K562 (cell line): ENCODE data around the gene STAT4. TPM values are rescaled to one million over a fixed set of nuclear protein-coding genes. Genes with fewer than 3 reads are reported as not detected.

ENCODE experiments used
- CBX5 ChIP-seq: IDR thresholded peaks from 2 replicates; pipeline ENCODE4 v1.6.1; 2014; ENCODE audit warnings: low read depth, borderline replicate concordance
- DEAF1 ChIP-seq: fragments of 450-650 bp; formaldehyde crosslinking; IDR thresholded peaks from 2 replicates; pipeline ENCODE4 v1.4.0; 2020; ENCODE audit warnings: mild to moderate bottlenecking, moderate library complexity
- ESRRA ChIP-seq: fragments of 450-650 bp; IDR thresholded peaks from 2 replicates; pipeline ENCODE4 v1.6.1; 2014; ENCODE audit warnings: low read depth, mild to moderate bottlenecking, moderate library complexity, borderline replicate concordance
- HLTF ChIP-seq: fragments of 450-650 bp; IDR thresholded peaks from 2 replicates; pipeline ENCODE4 v1.6.1; 2016
- KLF13 ChIP-seq: fragments of 450-650 bp; IDR thresholded peaks from 2 replicates; pipeline ENCODE4 v1.6.1; 2016; ENCODE audit warnings: missing genetic modification characterization, low read depth, mild to moderate bottlenecking, missing compliant biosample characterization, moderate library complexity, borderline replicate concordance
- MLLT1 ChIP-seq, 2 experiments: fragments of 450-650 bp; IDR thresholded peaks; 2 replicates each; pipeline ENCODE4 v1.6.1; 2016
- MTF1 ChIP-seq: fragments of 250-450 bp; sonication (Bioruptor Pico); IDR thresholded peaks from 2 replicates; pipeline ENCODE4 v1.9.0; 2021; ENCODE audit warnings: moderate library complexity, mild to moderate bottlenecking, inconsistent platforms, borderline replicate concordance
- NCOA2 ChIP-seq, 2 experiments: fragments of 450-650 bp; IDR thresholded peaks; 2 replicates each; pipeline ENCODE4 v1.6.1; 2018; ENCODE audit warnings: mild to moderate bottlenecking in 2 of 2, moderate library complexity in 1 of 2; ENCODE audit not compliant: partially characterized antibody in 2 of 2
- NFIX ChIP-seq: fragments of 250-450 bp; sonication (Bioruptor Pico); IDR thresholded peaks from 2 replicates; pipeline ENCODE4 v1.4.0; 2020; ENCODE audit warnings: low read depth, mild to moderate bottlenecking, moderate library complexity
- PATZ1 ChIP-seq: fragments of 250-450 bp; sonication (Bioruptor Pico); IDR thresholded peaks from 2 replicates; pipeline ENCODE4 v1.5.0; 2020; ENCODE audit warnings: mild to moderate bottlenecking, borderline replicate concordance
- PREB ChIP-seq: sonication (generic); formaldehyde crosslinking; IDR thresholded peaks from 2 replicates; pipeline ENCODE4 v1.8.1; 2023; ENCODE audit warnings: mild to moderate bottlenecking, missing genetic modification reagents
- SNIP1 ChIP-seq: fragments of 450-650 bp; IDR thresholded peaks from 2 replicates; pipeline ENCODE4 v1.7.1; 2017; ENCODE audit warnings: low read depth, mild to moderate bottlenecking
- STAT6 ChIP-seq: sonication (generic); formaldehyde crosslinking; IDR thresholded peaks from 2 replicates; pipeline ENCODE4 v1.8.1; 2023; ENCODE audit warnings: mild to moderate bottlenecking, missing genetic modification reagents
- TRIM24 ChIP-seq, 2 experiments: fragments of 450-650 bp; IDR thresholded peaks; 2 replicates each; pipeline ENCODE4 v1.6.1; 2016
- ZNF436 ChIP-seq: fragments of 250-450, 450-650 bp; sonication (Bioruptor Pico); formaldehyde crosslinking; IDR thresholded peaks from 2 replicates; pipeline ENCODE4 v1.7.0; 2020; ENCODE audit warnings: mild to moderate bottlenecking
- polyA plus RNA-seq, 8 experiments: library from polyadenylated mRNA; depleted of rRNA in 4 of 8; stranded (reverse) in 5 of 8; unstranded in 3 of 8; fragments of >200 nt; fragmentation: Nextera tagmentation in 2 of 8; fragmentation: Illumina TruSeq in 1 of 8; extraction: Ambion mirVana in 2 of 8; extraction: Trizol in 1 of 8; gene quantifications; 2 replicates each; pipeline versions ENCODE4 v1.2.1 to v1.2.3, GENCODE V29; 2011 to 2014; ENCODE audit warnings: inconsistent platforms in 1 of 8, missing spikeins in 1 of 8
- total RNA-seq, 7 experiments: library from RNA; depleted of rRNA in 6 of 7; stranded (reverse); fragments of >200 nt in 6 of 7; fragmentation: Illumina TruSeq in 2 of 7; extraction: Trizol in 2 of 7; gene quantifications; 2 replicates each; pipeline versions ENCODE4 v1.2.1 to v1.2.3, GENCODE V29; 2011 to 2021; ENCODE audit warnings: low replicate concordance in 1 of 7
- TF ChIP-seq, protein P1 (sequence below): sonication (generic); formaldehyde crosslinking; IDR thresholded peaks from 2 replicates; pipeline ENCODE4 v1.8.0; 2023; ENCODE audit warnings: mild to moderate bottlenecking, missing genetic modification reagents

Gene STAT4
- total and polyA plus RNA-seq, 9 of the 15 experiments (the other 6 are each of a cell fraction or from before 2014, with no cell fraction given) = 0.01 to 0.06 (median 0.03) TPM; not detected in 6

DNA sequence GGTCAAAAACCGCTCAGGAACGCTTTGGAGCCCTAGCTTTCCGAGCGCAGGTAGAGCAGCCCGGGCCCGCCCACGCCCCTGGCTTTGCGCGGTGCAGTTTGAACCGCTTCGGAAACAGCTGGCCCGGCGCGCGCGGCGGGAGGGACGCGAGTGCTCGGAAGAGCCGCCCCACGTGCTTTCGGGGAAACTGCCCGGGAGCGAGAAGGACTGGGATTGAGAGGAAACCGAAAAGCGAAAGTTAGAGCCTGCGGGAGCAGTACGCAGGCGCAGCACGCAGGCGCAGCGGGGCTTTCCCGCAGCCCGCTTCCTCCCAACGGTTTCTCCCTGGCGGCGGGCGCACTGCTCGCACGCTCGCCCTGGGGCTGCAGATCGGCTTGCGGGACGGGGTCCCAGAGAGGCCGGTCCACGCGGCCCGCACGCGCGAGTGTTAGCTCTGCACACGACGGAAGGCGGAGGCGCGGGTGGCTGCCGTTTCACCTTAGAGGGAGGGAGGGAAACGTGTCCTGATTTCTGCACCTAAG lies 130.5 kb downstream of the STAT4 start (continued):
- TF ChIP-seq PREB (CRISPR knock-in tag) = no peak
- TF ChIP-seq MLLT1 (IDR thresholded peaks at IDR 0.05) = no peak
- TF ChIP-seq SNIP1 = no peak
- no peak for TF ChIP-seq HLTF
- no peak for TF ChIP-seq ZNF436 (CRISPR knock-in tag)
- peak; percentile 18 to 48; a peak in 2 of 4 replicates for TF ChIP-seq TRIM24 (IDR thresholded peaks at IDR 0.05)
- TF ChIP-seq MTF1 (CRISPR knock-in tag) = no peak
- TF ChIP-seq NCOA2 (IDR thresholded peaks at IDR 0.05; ENCODE audit: partially characterized antibody in 2 of 2) = no peak
- no peak for TF ChIP-seq PATZ1 (CRISPR knock-in tag)
- TF ChIP-seq CBX5 = no peak
- TF ChIP-seq, protein P1, sequence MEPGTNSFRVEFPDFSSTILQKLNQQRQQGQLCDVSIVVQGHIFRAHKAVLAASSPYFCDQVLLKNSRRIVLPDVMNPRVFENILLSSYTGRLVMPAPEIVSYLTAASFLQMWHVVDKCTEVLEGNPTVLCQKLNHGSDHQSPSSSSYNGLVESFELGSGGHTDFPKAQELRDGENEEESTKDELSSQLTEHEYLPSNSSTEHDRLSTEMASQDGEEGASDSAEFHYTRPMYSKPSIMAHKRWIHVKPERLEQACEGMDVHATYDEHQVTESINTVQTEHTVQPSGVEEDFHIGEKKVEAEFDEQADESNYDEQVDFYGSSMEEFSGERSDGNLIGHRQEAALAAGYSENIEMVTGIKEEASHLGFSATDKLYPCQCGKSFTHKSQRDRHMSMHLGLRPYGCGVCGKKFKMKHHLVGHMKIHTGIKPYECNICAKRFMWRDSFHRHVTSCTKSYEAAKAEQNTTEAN (CRISPR knock-in tag) = no peak; the same call in 1 of the 2 replicates
- TF ChIP-seq KLF13 (tag) = peak; percentile 87
- TF ChIP-seq ESRRA = peak; percentile 51; the same call in 1 of the 2 replicates
- no peak for TF ChIP-seq NFIX
- no peak; the same call in 1 of the 2 replicates for TF ChIP-seq DEAF1 (CRISPR knock-in tag)
- no peak for TF ChIP-seq STAT6 (CRISPR knock-in tag)
